Measurements from ENCODE around the gene TAF9. TPM values are rescaled to one million over a fixed set of nuclear protein-coding genes. Genes with fewer than 3 reads are reported as not detected.

TAF9 gene
- total and polyA plus RNA-seq, 12 donors, result 35.8 to 62.2 (median 44.5) TPM

- Histone ChIP-seq H3K9me3 (peaks cover 0 to 3% (median 0%) of the 10 kb centered on the region in 11 donors), H3K4me3 (no peak overlapping the region), H3K27ac (no peak overlapping the region), H3K27me3 (no peaks in the 10 kb centered on the region), H3K36me3 (peaks cover 0 to 62% (median 14%) of the 10 kb centered on the region in 9 donors), H3K4me1 (no peaks in the 10 kb centered on the region)
- TF ChIP-seq, protein P1, sequence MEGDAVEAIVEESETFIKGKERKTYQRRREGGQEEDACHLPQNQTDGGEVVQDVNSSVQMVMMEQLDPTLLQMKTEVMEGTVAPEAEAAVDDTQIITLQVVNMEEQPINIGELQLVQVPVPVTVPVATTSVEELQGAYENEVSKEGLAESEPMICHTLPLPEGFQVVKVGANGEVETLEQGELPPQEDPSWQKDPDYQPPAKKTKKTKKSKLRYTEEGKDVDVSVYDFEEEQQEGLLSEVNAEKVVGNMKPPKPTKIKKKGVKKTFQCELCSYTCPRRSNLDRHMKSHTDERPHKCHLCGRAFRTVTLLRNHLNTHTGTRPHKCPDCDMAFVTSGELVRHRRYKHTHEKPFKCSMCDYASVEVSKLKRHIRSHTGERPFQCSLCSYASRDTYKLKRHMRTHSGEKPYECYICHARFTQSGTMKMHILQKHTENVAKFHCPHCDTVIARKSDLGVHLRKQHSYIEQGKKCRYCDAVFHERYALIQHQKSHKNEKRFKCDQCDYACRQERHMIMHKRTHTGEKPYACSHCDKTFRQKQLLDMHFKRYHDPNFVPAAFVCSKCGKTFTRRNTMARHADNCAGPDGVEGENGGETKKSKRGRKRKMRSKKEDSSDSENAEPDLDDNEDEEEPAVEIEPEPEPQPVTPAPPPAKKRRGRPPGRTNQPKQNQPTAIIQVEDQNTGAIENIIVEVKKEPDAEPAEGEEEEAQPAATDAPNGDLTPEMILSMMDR (IDR thresholded peaks at IDR 0.05), result no peak
- 96% methylated on average over 1 of the region's 1 CpG for WGBS, 2 donors
- DNase-seq (no peak), ATAC-seq (peak in 3 of 8 donors; percentile 33 to 67 (median 66))
- intact Hi-C loops (cut with DNase I), result no loop called here
These were observed 53.3 kb downstream of the TAF9 start for GRCh38 chr5:69315972-69316371.

Other genes with a start within 250 kb of the TAF9 start
- gene CCNB1, start 202.4 kb downstream of the TAF9 start, total RNA-seq, result 10 to 100 TPM in 1 of 10 donors, 1 to 10 TPM in 9; 2.2 to 17.6 (median 3.7) TPM
- gene CCNB1, start 202.4 kb downstream of the TAF9 start, polyA plus RNA-seq, result 1 to 10 TPM; 1.7 to 2.7 TPM
- gene CENPH, start 179.9 kb downstream of the TAF9 start, total RNA-seq, result 1 to 10 TPM; 2.4 to 5.1 (median 3.4) TPM
- 1 to 10 TPM; 1.9 to 2.7 TPM for gene CENPH, start 179.9 kb downstream of the TAF9 start, polyA plus RNA-seq
- gene CDK7, start 134.6 kb downstream of the TAF9 start, total RNA-seq, result 10 to 100 TPM; 10.5 to 17.9 (median 13.7) TPM
- gene CDK7, start 134.6 kb downstream of the TAF9 start, polyA plus RNA-seq, result 10 to 100 TPM; 15.1 to 16.6 TPM
- 1 to 10 TPM; 2.2 to 5.5 (median 4.2) TPM for gene CCDC125, start 36.7 kb downstream of the TAF9 start, total RNA-seq
- gene CCDC125, start 36.7 kb downstream of the TAF9 start, polyA plus RNA-seq, result 1 to 10 TPM; 1.3 to 2.0 TPM
- gene AK6, start within 50 bp of the TAF9 start, total RNA-seq, result 10 to 100 TPM; 20.8 to 53.2 (median 28.7) TPM
- gene AK6, start within 50 bp of the TAF9 start, polyA plus RNA-seq, result 10 to 100 TPM; 40.9 to 65.6 TPM
- 10 to 100 TPM; 17.5 to 23.5 (median 19.9) TPM for gene RAD17, start 298 bp upstream of the TAF9 start, total RNA-seq
- gene RAD17, start 298 bp upstream of the TAF9 start, polyA plus RNA-seq, result 10 to 100 TPM in 1 of 2 donors, 1 to 10 TPM in 1; 9.0 to 10.9 TPM
- 1 to 10 TPM in 9 of 10 donors, under 1 TPM in 1; 0.80 to 2.1 (median 1.5) TPM for gene MARVELD2, start 45.6 kb upstream of the TAF9 start, total RNA-seq
- under 1 TPM; 0.22 to 0.25 TPM for gene MARVELD2, start 45.6 kb upstream of the TAF9 start, polyA plus RNA-seq
- gene OCLN, start 123.3 kb upstream of the TAF9 start, total RNA-seq, result 1 to 10 TPM in 9 of 10 donors, under 1 TPM in 1; 0.98 to 3.1 (median 1.9) TPM
- gene OCLN, start 123.3 kb upstream of the TAF9 start, polyA plus RNA-seq, result 1 to 10 TPM in 1 of 2 donors, under 1 TPM in 1; 0.30 to 6.5 TPM
- gene GTF2H2C, start 190.7 kb upstream of the TAF9 start, total RNA-seq, result 10 to 100 TPM in 9 of 10 donors, 1 to 10 TPM in 1; 7.3 to 17.9 (median 14.3) TPM
- 10 to 100 TPM; 10.5 to 14.5 TPM for gene GTF2H2C, start 190.7 kb upstream of the TAF9 start, polyA plus RNA-seq

Measured in heart right ventricle (tissue), 16 donors.